ENCODE measurements around the gene ANKRD50. TPM values are rescaled to one million over a fixed set of nuclear protein-coding genes. Genes with fewer than 3 reads are reported as not detected.

Gene ANKRD50
- total RNA-seq, 2 experiments from 2014 or later, result under 0.01 to 0.08 TPM

DNA sequence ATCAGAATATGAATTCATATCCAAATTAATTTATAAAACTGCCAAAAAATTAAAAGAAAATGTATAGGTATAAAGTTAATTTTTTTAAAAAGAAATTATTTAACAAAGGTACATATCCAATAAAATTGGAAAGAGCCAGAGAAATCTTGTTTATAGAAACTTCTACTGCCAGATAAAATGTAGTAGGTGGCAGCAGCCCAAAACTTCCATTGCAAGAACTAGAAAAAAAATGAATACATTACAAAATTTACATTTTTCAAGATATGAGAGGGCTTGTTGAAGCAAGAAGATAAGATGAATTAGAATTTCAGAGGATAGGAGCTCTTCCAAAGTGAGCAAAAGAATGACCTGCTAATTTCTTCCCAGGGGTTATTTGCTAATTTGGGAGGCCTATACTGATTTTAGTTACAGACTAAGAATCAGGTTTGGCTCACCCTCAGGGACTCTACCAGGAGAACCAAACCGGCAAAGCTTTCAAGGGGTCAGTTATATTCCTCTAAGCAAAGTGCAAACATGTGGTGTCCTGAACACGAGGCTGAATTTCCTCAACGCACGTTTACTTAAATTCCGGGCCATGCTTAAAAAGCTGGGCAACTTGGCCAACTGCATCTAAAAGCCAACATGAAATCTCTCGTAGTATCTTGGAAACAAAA lies 17.5 kb downstream of the ANKRD50 start:
- TF ChIP-seq, protein P1, sequence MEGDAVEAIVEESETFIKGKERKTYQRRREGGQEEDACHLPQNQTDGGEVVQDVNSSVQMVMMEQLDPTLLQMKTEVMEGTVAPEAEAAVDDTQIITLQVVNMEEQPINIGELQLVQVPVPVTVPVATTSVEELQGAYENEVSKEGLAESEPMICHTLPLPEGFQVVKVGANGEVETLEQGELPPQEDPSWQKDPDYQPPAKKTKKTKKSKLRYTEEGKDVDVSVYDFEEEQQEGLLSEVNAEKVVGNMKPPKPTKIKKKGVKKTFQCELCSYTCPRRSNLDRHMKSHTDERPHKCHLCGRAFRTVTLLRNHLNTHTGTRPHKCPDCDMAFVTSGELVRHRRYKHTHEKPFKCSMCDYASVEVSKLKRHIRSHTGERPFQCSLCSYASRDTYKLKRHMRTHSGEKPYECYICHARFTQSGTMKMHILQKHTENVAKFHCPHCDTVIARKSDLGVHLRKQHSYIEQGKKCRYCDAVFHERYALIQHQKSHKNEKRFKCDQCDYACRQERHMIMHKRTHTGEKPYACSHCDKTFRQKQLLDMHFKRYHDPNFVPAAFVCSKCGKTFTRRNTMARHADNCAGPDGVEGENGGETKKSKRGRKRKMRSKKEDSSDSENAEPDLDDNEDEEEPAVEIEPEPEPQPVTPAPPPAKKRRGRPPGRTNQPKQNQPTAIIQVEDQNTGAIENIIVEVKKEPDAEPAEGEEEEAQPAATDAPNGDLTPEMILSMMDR (conservative IDR thresholded peaks at IDR 0.05; ENCODE audit: low read length), result no peak
- TF ChIP-seq EZH2phosphoT487 (IDR thresholded peaks at IDR 0.05; ENCODE audit: borderline replicate concordance, low read depth, low read length), result no peak
- Histone ChIP-seq H3K9me2 (ENCODE audit: insufficient read depth, low read length) (no peaks in the 10 kb centered on the region), H3K4me2 (ENCODE audit: low read length) (no peak overlapping the region), H4K20me1 (ENCODE audit: insufficient read depth, low read length) (no peaks in the 10 kb centered on the region), H3K79me2 (ENCODE audit: insufficient read depth, low read depth, low read length) (no peaks in the 10 kb centered on the region), H2AFZ (ENCODE audit: low read length) (no peak overlapping the region), H3K36me3 (ENCODE audit: insufficient read depth, low read length) (no peaks in the 10 kb centered on the region), H3K27ac (ENCODE audit: low read depth, low read length, poor library complexity, severe bottlenecking) (no peak overlapping the region), H3K4me3 (ENCODE audit: low read depth, low read length, poor library complexity, severe bottlenecking) (no peak overlapping the region), H3K9me3 (ENCODE audit: low read length) (no peaks in the 10 kb centered on the region), H3K4me1 (ENCODE audit: insufficient read depth, low read length, poor library complexity, severe bottlenecking) (no peaks in the 10 kb centered on the region)
- ChIA-PET CTCF (ENCODE audit: unreplicated experiment) (no interaction called here), POLR2A (no interaction called here)
- no TSS peak for BruUV-seq (replicated peaks)
- no peak for DNase-seq (ENCODE audit: low spot score)
- intact Hi-C loops (cut with micrococcal nuclease; ENCODE audit: unreplicated experiment), result no loop called here

DNA sequence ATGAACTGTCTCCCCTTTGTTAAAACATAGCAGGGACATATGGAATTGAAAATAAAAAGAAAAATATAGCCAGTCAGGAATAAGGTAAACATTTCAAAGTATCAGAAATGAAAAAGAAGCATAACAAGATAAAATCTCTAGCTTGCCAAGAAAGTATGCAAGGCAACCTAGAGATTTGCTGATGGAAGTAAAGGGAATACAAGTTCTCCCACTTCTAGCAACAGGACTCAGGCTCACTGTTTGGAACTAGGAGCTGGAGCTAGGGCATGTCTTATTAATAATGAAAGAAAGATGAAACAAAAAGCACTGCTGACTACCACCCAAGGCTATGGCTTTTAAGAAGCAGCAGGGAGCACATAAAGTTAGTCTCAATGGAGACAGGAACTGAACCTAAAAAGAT lies 18.2 kb downstream of the ANKRD50 start:
- ChIA-PET CTCF (ENCODE audit: unreplicated experiment) (no interaction called here), POLR2A (no interaction called here)
- Histone ChIP-seq H3K4me3 (ENCODE audit: low read depth, low read length, poor library complexity, severe bottlenecking) (no peak overlapping the region), H3K36me3 (ENCODE audit: insufficient read depth, low read length) (no peaks in the 10 kb centered on the region), H4K20me1 (ENCODE audit: insufficient read depth, low read length) (no peaks in the 10 kb centered on the region), H3K27ac (ENCODE audit: low read depth, low read length, poor library complexity, severe bottlenecking) (no peak overlapping the region), H3K4me1 (ENCODE audit: insufficient read depth, low read length, poor library complexity, severe bottlenecking) (no peaks in the 10 kb centered on the region), H2AFZ (ENCODE audit: low read length) (no peak overlapping the region), H3K4me2 (ENCODE audit: low read length) (no peak overlapping the region), H3K9me3 (ENCODE audit: low read length) (no peaks in the 10 kb centered on the region), H3K79me2 (ENCODE audit: insufficient read depth, low read depth, low read length) (no peaks in the 10 kb centered on the region), H3K9me2 (ENCODE audit: insufficient read depth, low read length) (no peaks in the 10 kb centered on the region)
- intact Hi-C loops (cut with micrococcal nuclease; ENCODE audit: unreplicated experiment), result no loop called here
- no peak for DNase-seq (ENCODE audit: low spot score)
- BruUV-seq (replicated peaks), result no TSS peak
- TF ChIP-seq, protein P1 (conservative IDR thresholded peaks at IDR 0.05; ENCODE audit: low read length), result no peak
- TF ChIP-seq EZH2phosphoT487 (IDR thresholded peaks at IDR 0.05; ENCODE audit: borderline replicate concordance, low read depth, low read length), result no peak

DNA sequence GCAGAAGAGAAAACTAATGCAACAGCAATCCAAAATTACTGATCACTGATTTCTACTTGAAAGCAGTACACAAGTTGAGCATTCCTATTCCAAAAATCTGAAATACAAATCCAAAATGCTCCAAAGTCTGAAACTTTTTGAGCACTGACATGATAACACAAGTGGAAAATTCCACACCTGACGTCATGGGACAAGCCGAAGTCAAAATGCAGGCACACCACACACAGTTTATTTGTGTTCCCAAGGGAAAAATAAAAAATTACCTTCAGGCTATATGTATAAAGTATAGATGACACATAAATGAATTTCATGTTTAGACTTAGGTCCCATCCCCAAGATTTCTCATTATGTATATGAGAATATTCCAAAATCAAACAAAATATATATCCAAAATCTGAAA lies 20.7 kb downstream of the ANKRD50 start:
- H3K27ac ChIP-seq (ENCODE audit: low read depth, low read length, poor library complexity, severe bottlenecking), result no peak overlapping the region
- H3K4me1 ChIP-seq (ENCODE audit: insufficient read depth, low read length, poor library complexity, severe bottlenecking), result no peaks in the 10 kb centered on the region
- no peaks in the 10 kb centered on the region for H4K20me1 ChIP-seq (ENCODE audit: insufficient read depth, low read length)
- POLR2A ChIA-PET, result no interaction called here
- TF ChIP-seq EZH2phosphoT487 (IDR thresholded peaks at IDR 0.05; ENCODE audit: borderline replicate concordance, low read depth, low read length), result no peak
- TF ChIP-seq, protein P1 (conservative IDR thresholded peaks at IDR 0.05; ENCODE audit: low read length), result no peak
- H3K36me3 ChIP-seq (ENCODE audit: insufficient read depth, low read length), result no peaks in the 10 kb centered on the region
- no peak for DNase-seq (ENCODE audit: low spot score)
- CTCF ChIA-PET (ENCODE audit: unreplicated experiment), result no interaction called here
- H3K79me2 ChIP-seq (ENCODE audit: insufficient read depth, low read depth, low read length), result no peaks in the 10 kb centered on the region
- H3K4me3 ChIP-seq (ENCODE audit: low read depth, low read length, poor library complexity, severe bottlenecking), result no peak overlapping the region
- no TSS peak for BruUV-seq (replicated peaks)
- H3K9me3 ChIP-seq (ENCODE audit: low read length), result no peaks in the 10 kb centered on the region
- H2AFZ ChIP-seq (ENCODE audit: low read length), result no peak overlapping the region
- no peaks in the 10 kb centered on the region for H3K9me2 ChIP-seq (ENCODE audit: insufficient read depth, low read length)
- no peak overlapping the region for H3K4me2 ChIP-seq (ENCODE audit: low read length)
- intact Hi-C loops (cut with micrococcal nuclease; ENCODE audit: unreplicated experiment), result no loop called here

Data from OCI-LY7 (cell line).